ENCODE measurements around the gene ANO8.

DNA sequence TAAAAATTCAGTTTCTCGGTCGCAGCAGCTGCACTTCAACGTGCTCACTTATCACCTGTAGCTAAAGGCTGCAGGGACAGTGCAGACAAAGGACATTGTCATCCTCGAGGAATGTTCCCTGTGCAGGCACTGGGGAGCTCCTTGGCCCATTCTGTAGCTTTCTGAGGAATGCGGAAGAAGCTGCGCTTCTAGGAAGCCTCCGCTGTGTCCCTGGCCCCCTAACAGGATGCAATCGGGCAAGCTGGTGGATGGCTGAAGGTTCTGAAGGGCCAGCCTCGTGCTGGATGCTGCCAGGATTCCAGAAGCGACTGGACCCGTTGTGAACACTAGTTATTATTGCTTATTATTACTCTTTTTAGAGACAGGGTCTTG is 8.1 kb downstream of the ANO8 start:
- TF ChIP-seq, protein P1, sequence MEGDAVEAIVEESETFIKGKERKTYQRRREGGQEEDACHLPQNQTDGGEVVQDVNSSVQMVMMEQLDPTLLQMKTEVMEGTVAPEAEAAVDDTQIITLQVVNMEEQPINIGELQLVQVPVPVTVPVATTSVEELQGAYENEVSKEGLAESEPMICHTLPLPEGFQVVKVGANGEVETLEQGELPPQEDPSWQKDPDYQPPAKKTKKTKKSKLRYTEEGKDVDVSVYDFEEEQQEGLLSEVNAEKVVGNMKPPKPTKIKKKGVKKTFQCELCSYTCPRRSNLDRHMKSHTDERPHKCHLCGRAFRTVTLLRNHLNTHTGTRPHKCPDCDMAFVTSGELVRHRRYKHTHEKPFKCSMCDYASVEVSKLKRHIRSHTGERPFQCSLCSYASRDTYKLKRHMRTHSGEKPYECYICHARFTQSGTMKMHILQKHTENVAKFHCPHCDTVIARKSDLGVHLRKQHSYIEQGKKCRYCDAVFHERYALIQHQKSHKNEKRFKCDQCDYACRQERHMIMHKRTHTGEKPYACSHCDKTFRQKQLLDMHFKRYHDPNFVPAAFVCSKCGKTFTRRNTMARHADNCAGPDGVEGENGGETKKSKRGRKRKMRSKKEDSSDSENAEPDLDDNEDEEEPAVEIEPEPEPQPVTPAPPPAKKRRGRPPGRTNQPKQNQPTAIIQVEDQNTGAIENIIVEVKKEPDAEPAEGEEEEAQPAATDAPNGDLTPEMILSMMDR (IDR thresholded peaks at IDR 0.05) = no peak
- TF ChIP-seq POLR2A (IDR thresholded peaks at IDR 0.05) = no peak
